K562 (cell line): ENCODE results near the gene MARK2. TPM values are rescaled to one million over a fixed set of nuclear protein-coding genes. Genes with fewer than 3 reads are reported as not detected.

Source experiments
- ARID3B ChIP-seq: fragments of 250-450 bp; sonication (Bioruptor Pico); IDR thresholded peaks from 2 replicates; pipeline ENCODE4 v1.4.0; 2020; ENCODE audit warnings: borderline replicate concordance
- ASH1L ChIP-seq: fragments of 450-650 bp; IDR thresholded peaks from 2 replicates; pipeline ENCODE4 v1.6.1; 2018; ENCODE audit warnings: borderline replicate concordance, mild to moderate bottlenecking, low read depth; ENCODE audit not compliant: partially characterized antibody
- BHLHE40 ChIP-seq: IDR thresholded peaks from 2 replicates; pipeline ENCODE4 v1.6.1; 2011; ENCODE audit warnings: low read length, improper control_type of control experiment
- GATA2 ChIP-seq: sonication (generic); formaldehyde crosslinking; IDR thresholded peaks from 2 replicates; pipeline ENCODE4 v1.4.0; 2020; ENCODE audit warnings: mild to moderate bottlenecking, missing genetic modification reagents
- HNRNPLL ChIP-seq: fragments of 200-400 bp; formaldehyde crosslinking; IDR thresholded peaks from 2 replicates; pipeline ENCODE4 v1.6.1; 2017; ENCODE audit warnings: low read length, low read depth, mild to moderate bottlenecking; ENCODE audit not compliant: poor library complexity, severe bottlenecking
- HSF4 ChIP-seq: fragments of 250-450 bp; sonication (Bioruptor Pico); IDR thresholded peaks from 2 replicates; pipeline ENCODE4 v2.1.2; 2022; ENCODE audit warnings: mild to moderate bottlenecking, moderate library complexity, borderline replicate concordance
- ID3 ChIP-seq, 2 experiments: fragments of 250-450 bp in 1 of 2; fragments of 450-650 bp in 1 of 2; sonication (Bioruptor Pico) in 1 of 2; IDR thresholded peaks; 2 replicates each; pipeline versions ENCODE4 v1.6.1 to v1.8.0; 2016 to 2021; ENCODE audit warnings: mild to moderate bottlenecking in 2 of 2, moderate library complexity in 2 of 2, missing compliant biosample characterization in 1 of 2, missing genetic modification characterization in 1 of 2
- KAT8 ChIP-seq: fragments of 450-650 bp; IDR thresholded peaks from 2 replicates; pipeline ENCODE4 v1.6.1; 2016; ENCODE audit warnings: low read depth, mild to moderate bottlenecking
- KLF1 ChIP-seq: fragments of 450-650 bp; IDR thresholded peaks from 2 replicates; pipeline ENCODE4 v1.6.1; 2016; ENCODE audit warnings: missing genetic modification characterization, missing compliant biosample characterization
- MEF2A ChIP-seq: IDR thresholded peaks from 2 replicates; pipeline ENCODE4 v1.6.1; 2011; ENCODE audit warnings: low read depth, mild to moderate bottlenecking, low read length, moderate library complexity; ENCODE audit not compliant: control insufficient read depth
- POLR2AphosphoS5 ChIP-seq: IDR thresholded peaks from 2 replicates; pipeline ENCODE4 v1.6.1; 2011; ENCODE audit warnings: mild to moderate bottlenecking, low read depth, low read length, moderate library complexity; ENCODE audit not compliant: control insufficient read depth, insufficient read depth
- PTBP1 ChIP-seq: fragments of 200-400 bp; formaldehyde crosslinking; IDR thresholded peaks from 2 replicates; pipeline ENCODE4 v1.6.1; 2017; ENCODE audit warnings: low read depth, low read length
- SLC30A9 ChIP-seq: fragments of 250-450 bp; sonication (Bioruptor Pico); IDR thresholded peaks from 2 replicates; pipeline ENCODE4 v1.8.0; 2022; ENCODE audit warnings: mild to moderate bottlenecking, moderate library complexity
- ZBTB5 ChIP-seq: fragments of 450-650 bp; IDR thresholded peaks from 2 replicates; pipeline ENCODE4 v1.6.1; 2017; ENCODE audit warnings: antibody characterized with exemption
- ZKSCAN1 ChIP-seq: fragments of 150-350 bp; IDR thresholded peaks from 2 replicates; pipeline ENCODE4 v1.6.1; 2016; ENCODE audit warnings: low read depth, low read length
- ZNF609 ChIP-seq: sonication (generic); formaldehyde crosslinking; IDR thresholded peaks from 2 replicates; pipeline ENCODE4 v1.8.1; 2023; ENCODE audit warnings: missing genetic modification reagents, mild to moderate bottlenecking, borderline replicate concordance
- ZNF668 ChIP-seq: fragments of 250-450 bp; sonication (Bioruptor Pico); IDR thresholded peaks from 2 replicates; pipeline ENCODE4 v1.8.0; 2022; ENCODE audit warnings: mild to moderate bottlenecking, inconsistent platforms
- ZNF76 ChIP-seq: fragments of 250-450 bp; sonication (Bioruptor Pico); IDR thresholded peaks from 2 replicates; pipeline ENCODE4 v1.4.0; 2020; ENCODE audit warnings: mild to moderate bottlenecking, moderate library complexity, borderline replicate concordance
- polyA plus RNA-seq, 8 experiments: library from polyadenylated mRNA; depleted of rRNA in 4 of 8; stranded (reverse) in 5 of 8; unstranded in 3 of 8; fragments of >200 nt; fragmentation: Nextera tagmentation in 2 of 8; fragmentation: Illumina TruSeq in 1 of 8; extraction: Ambion mirVana in 2 of 8; extraction: Trizol in 1 of 8; gene quantifications; 2 replicates each; pipeline versions ENCODE4 v1.2.1 to v1.2.3, GENCODE V29; 2011 to 2014; ENCODE audit warnings: inconsistent platforms in 1 of 8, missing spikeins in 1 of 8
- total RNA-seq, 7 experiments: library from RNA; depleted of rRNA in 6 of 7; stranded (reverse); fragments of >200 nt in 6 of 7; fragmentation: Illumina TruSeq in 2 of 7; extraction: Trizol in 2 of 7; gene quantifications; 2 replicates each; pipeline versions ENCODE4 v1.2.1 to v1.2.3, GENCODE V29; 2011 to 2021; ENCODE audit warnings: low replicate concordance in 1 of 7

MARK2 gene
- total and polyA plus RNA-seq, 9 of the 15 experiments (the other 6 are each of a cell fraction or from before 2014, with no cell fraction given), result 0.32 to 43.5 (median 15.1) TPM

- no peak for TF ChIP-seq ZBTB5
- no peak for TF ChIP-seq KLF1 (tag)
- TF ChIP-seq ZNF76 (CRISPR knock-in tag), result no peak
- no peak for TF ChIP-seq BHLHE40
- TF ChIP-seq ID3 (CRISPR knock-in tag; IDR thresholded peaks at IDR 0.05), result no peak
- TF ChIP-seq ID3 (tag; IDR thresholded peaks at IDR 0.05), result no peak
- no peak for TF ChIP-seq ASH1L
- no peak for TF ChIP-seq ZNF609 (CRISPR knock-in tag)
- peak; percentile 35 for TF ChIP-seq HNRNPLL
- TF ChIP-seq ZKSCAN1, result no peak
- TF ChIP-seq SLC30A9 (CRISPR knock-in tag), result no peak
- TF ChIP-seq GATA2, result no peak
- no peak for TF ChIP-seq HSF4
- no peak for TF ChIP-seq ZNF668
- TF ChIP-seq KAT8, result no peak
- TF ChIP-seq PTBP1, result no peak
- TF ChIP-seq MEF2A, result no peak
- TF ChIP-seq POLR2AphosphoS5, result 0 out of 2 replicates have a peak, but pooled peaks have one; percentile 3
- TF ChIP-seq ARID3B, result no peak
These were observed 25.1 kb upstream of the MARK2 start (continued) for GRCh38 chr11:63813563-63814382.
